Raji (cell line): Measurements from ENCODE around the gene RERE.

ENCODE experiments used
- POLR2A ChIP-seq: IDR thresholded peaks from 2 replicates; pipeline ENCODE4 v1.6.1; 2011; ENCODE audit warnings: low read depth, low read length, control low read depth; ENCODE audit not compliant: insufficient read depth

Gene RERE

GRCh38 chr1:8587784-8588183 lies 229.7 kb downstream of the RERE start:
- TF ChIP-seq POLR2A = no peak

- no peak for TF ChIP-seq POLR2A
Measured at GRCh38 chr1:8586438-8586837, 231.0 kb downstream of the RERE start.

GRCh38 chr1:8584316-8584715 lies 233.1 kb downstream of the RERE start:
- TF ChIP-seq POLR2A = no peak

- TF ChIP-seq POLR2A = no peak
Measured at GRCh38 chr1:8583031-8583430, 234.4 kb downstream of the RERE start.

GRCh38 chr1:8580566-8580965 lies 236.9 kb downstream of the RERE start:
- TF ChIP-seq POLR2A = no peak

- no peak for TF ChIP-seq POLR2A
Measured at GRCh38 chr1:8578936-8579335, 238.5 kb downstream of the RERE start.

GRCh38 chr1:8578132-8578877 lies 239.1 kb downstream of the RERE start:
- TF ChIP-seq POLR2A = no peak

- no peak for TF ChIP-seq POLR2A
Measured at GRCh38 chr1:8574985-8575384, 242.5 kb downstream of the RERE start.

GRCh38 chr1:8572106-8572505 lies 245.3 kb downstream of the RERE start:
- no peak for TF ChIP-seq POLR2A

- no peak for TF ChIP-seq POLR2A
Measured at GRCh38 chr1:8571200-8571984, 246.0 kb downstream of the RERE start.

- TF ChIP-seq POLR2A = no peak
Measured at GRCh38 chr1:8570465-8570864, 247.0 kb downstream of the RERE start.

GRCh38 chr1:8569242-8569641 lies 248.2 kb downstream of the RERE start:
- TF ChIP-seq POLR2A = no peak

GRCh38 chr1:8568837-8569236 lies 248.6 kb downstream of the RERE start:
- TF ChIP-seq POLR2A = no peak

GRCh38 chr1:8567146-8567545 lies 250.3 kb downstream of the RERE start:
- TF ChIP-seq POLR2A = no peak

GRCh38 chr1:8565802-8566201 lies 251.6 kb downstream of the RERE start:
- no peak for TF ChIP-seq POLR2A

GRCh38 chr1:8563944-8564537 lies 253.4 kb downstream of the RERE start:
- TF ChIP-seq POLR2A = no peak
